ENCODE measurements around the gene YY2.
A peak's percentile ranks its signal among the peaks of the same experiment; 100 is the strongest.

YY2 gene

GRCh38 chrX:21883258-21883657, 27.5 kb downstream of the YY2 start:
- Mint-ChIP-seq H3K4me3 (no peak overlapping the region), H3K36me3 (ENCODE audit: low read depth) (peaks cover 23% of the 10 kb centered on the region), H3K9me3 (no peaks in the 10 kb centered on the region), H3K27ac (no peak overlapping the region), H3K27me3 (ENCODE audit: low read depth, poor library complexity) (no peaks in the 10 kb centered on the region), H3K4me1 (peaks cover 20% of the 10 kb centered on the region)
- TF ChIP-seq CTCF (IDR thresholded peaks at IDR 0.05), result no peak
- DNase-seq, result no peak

GRCh38 chrX:21885568-21885967, 29.8 kb downstream of the YY2 start:
- H3K4me1 Mint-ChIP-seq, result peaks cover 20% of the 10 kb centered on the region
- no peak for TF ChIP-seq CTCF (IDR thresholded peaks at IDR 0.05)
- H3K27me3 Mint-ChIP-seq (ENCODE audit: low read depth, poor library complexity), result no peaks in the 10 kb centered on the region
- H3K9me3 Mint-ChIP-seq, result no peaks in the 10 kb centered on the region
- no peak overlapping the region for H3K27ac Mint-ChIP-seq
- no peak overlapping the region for H3K4me3 Mint-ChIP-seq
- DNase-seq, result no peak
- H3K36me3 Mint-ChIP-seq (ENCODE audit: low read depth), result peaks cover 12% of the 10 kb centered on the region

GRCh38 chrX:21905313-21905712, 49.5 kb downstream of the YY2 start:
- no peak for TF ChIP-seq CTCF (IDR thresholded peaks at IDR 0.05)
- H3K27me3 Mint-ChIP-seq (ENCODE audit: low read depth, poor library complexity), result no peaks in the 10 kb centered on the region
- no peaks in the 10 kb centered on the region for H3K9me3 Mint-ChIP-seq
- no peak for DNase-seq
- no peaks in the 10 kb centered on the region for H3K36me3 Mint-ChIP-seq (ENCODE audit: low read depth)
- no peak overlapping the region for H3K27ac Mint-ChIP-seq
- peaks cover 30% of the 10 kb centered on the region for H3K4me1 Mint-ChIP-seq
- H3K4me3 Mint-ChIP-seq, result no peak overlapping the region

- Mint-ChIP-seq H3K4me1 (peaks cover 30% of the 10 kb centered on the region), H3K27ac (peak overlapping the region; percentile 71), H3K36me3 (ENCODE audit: low read depth) (no peaks in the 10 kb centered on the region), H3K27me3 (ENCODE audit: low read depth, poor library complexity) (no peaks in the 10 kb centered on the region), H3K4me3 (no peak overlapping the region), H3K9me3 (no peaks in the 10 kb centered on the region)
- no peak for TF ChIP-seq CTCF (IDR thresholded peaks at IDR 0.05)
- DNase-seq, result no peak
Measured at GRCh38 chrX:21905953-21906352, 50.2 kb downstream of the YY2 start.

- no peaks in the 10 kb centered on the region for H3K36me3 Mint-ChIP-seq (ENCODE audit: low read depth)
- H3K4me3 Mint-ChIP-seq, result no peak overlapping the region
- DNase-seq, result peak; percentile 10
- peaks cover under 1% of the 10 kb centered on the region for H3K27me3 Mint-ChIP-seq (ENCODE audit: low read depth, poor library complexity)
- no peaks in the 10 kb centered on the region for H3K9me3 Mint-ChIP-seq
- no peak overlapping the region for H3K27ac Mint-ChIP-seq
- H3K4me1 Mint-ChIP-seq, result peaks cover 30% of the 10 kb centered on the region
- no peak for TF ChIP-seq CTCF (IDR thresholded peaks at IDR 0.05)
Measured at GRCh38 chrX:21907260-21907659, 51.5 kb downstream of the YY2 start.

Data from nephron progenitor cell (in vitro differentiated cells).